Dedifferentiated amniotic fluid mesenchymal stem cell (primary cell): ENCODE results near the gene ARL11.
"Not testable (repeated sequence)": the region's sequence is repeated elsewhere in the genome, so short reads cannot be mapped to it uniquely, and the experiment has no call there.

ENCODE experiments used
- DNase-seq: peaks from one replicate; pipeline ENCODE4 v3.0.0-alpha.2; 2016; ENCODE audit errors: extremely low spot score

The ARL11 gene

DNA sequence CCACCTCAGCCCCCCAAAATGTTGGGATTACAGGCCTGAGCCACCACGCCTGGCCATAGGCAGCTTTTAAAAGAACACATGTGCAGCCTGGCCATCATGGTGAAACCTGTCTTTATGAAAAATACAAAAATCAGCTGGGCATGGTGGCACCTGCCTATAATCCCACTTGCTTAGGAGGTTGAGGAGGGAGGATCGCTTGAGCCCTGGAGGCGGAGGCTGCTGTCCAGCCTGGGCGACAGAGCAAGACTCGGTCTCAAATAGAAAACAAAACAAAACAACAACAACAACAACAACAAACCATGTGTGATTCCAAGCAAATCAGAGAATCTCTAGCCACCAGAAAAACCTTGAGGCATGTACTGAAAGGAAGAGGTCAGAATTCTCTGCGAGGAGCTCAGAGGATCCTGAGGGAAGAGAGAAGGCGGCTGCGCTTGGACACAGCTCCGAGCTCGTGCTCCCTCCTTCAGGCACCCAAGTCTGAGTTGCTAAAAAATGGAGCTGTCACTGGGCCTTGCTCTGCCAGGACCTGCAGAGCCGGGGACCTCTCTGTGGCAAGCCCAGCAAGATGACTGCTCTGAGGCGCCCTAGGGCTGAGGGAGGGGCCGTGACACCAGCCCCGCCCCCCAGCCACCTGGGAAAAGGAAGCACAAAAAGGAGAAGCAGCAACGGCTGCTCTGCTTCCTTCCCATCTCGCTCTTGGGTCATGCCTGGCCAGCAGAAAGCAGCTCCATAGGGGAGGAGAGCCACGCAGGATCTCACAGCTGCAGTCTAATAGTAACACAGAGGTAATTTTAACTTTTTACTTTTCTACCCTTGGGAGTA lies at the start of gene ARL11:
ARL11 (plus strand) TSS at position 677 of the 822 bp plus-strand sequence. CDS start 1,941 bp downstream, outside the sequence.
- DNase-seq, result no peak

DNA sequence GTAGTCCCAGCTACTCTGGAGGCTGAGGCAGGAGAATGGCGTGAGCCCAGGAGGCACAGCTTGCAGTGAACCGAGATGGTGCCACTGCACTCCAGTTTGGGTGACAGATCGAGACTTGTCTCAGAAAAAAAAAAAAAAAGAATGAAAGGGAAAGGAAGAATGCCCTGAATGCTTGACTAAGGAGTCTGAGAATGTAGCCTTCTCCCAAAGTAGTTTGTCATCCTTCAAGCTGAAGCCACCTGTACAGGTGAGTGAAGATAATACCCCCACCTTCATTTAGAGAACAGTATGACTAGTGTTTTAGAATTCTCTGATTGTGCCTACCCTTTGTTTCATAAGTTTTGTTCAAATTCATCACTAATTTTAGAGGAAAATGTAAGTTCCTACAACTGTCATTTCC lies 48.8 kb upstream of the ARL11 start:
- DNase-seq, result no peak

DNA sequence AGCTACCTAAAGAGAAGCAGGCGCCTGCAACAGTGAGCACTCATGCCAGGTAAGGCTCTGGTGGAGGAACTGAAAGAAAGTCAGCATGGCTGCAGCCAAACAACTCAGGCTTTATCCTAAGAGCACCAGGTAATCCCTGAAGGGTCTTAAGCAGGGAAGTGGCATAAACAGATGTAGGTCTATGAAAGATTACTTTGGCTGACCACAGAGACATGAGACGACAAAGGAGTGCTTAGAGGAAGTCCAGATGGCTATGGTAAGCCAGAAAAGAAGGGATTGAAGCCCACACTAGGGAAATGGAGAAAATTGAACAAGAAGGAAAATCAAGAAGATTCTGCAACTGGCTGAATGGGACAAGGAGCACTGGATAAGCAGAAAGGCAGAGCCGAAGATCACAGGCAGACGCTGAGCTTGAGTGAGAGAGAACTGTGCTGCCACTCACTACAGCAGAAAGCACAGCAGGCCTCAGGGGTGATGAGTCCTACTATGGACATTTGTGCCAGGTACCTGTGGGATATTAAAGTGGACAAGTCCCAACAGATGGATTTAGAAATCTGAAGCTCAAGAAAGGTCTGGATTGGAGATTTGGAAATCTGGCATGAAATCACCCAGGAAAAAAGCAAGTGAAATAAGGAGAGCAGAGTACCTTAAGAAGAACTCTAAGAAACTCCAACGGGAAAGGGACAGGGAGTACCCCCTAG lies 47.2 kb upstream of the ARL11 start:
- no peak for DNase-seq

DNA sequence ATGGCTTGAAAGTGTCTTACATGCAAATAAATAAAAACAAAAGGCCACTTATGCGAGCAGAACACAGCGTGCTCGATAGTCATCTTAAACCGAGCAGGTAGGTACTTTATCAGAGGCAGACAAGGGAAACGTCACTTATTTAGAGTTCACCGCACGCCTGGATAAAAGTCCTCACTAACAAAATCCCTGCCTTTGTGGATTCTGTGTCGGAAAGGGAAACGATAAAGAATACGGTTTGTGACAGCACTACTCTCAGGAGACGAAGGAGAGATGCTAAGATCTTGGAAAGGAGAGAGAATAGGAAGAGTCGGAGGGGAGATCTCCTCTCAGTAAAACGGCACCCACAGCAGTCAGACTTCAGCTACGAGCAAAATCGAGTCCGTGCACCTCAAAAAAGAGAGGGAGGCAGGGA lies 43.5 kb upstream of the ARL11 start:
- DNase-seq, result no peak

DNA sequence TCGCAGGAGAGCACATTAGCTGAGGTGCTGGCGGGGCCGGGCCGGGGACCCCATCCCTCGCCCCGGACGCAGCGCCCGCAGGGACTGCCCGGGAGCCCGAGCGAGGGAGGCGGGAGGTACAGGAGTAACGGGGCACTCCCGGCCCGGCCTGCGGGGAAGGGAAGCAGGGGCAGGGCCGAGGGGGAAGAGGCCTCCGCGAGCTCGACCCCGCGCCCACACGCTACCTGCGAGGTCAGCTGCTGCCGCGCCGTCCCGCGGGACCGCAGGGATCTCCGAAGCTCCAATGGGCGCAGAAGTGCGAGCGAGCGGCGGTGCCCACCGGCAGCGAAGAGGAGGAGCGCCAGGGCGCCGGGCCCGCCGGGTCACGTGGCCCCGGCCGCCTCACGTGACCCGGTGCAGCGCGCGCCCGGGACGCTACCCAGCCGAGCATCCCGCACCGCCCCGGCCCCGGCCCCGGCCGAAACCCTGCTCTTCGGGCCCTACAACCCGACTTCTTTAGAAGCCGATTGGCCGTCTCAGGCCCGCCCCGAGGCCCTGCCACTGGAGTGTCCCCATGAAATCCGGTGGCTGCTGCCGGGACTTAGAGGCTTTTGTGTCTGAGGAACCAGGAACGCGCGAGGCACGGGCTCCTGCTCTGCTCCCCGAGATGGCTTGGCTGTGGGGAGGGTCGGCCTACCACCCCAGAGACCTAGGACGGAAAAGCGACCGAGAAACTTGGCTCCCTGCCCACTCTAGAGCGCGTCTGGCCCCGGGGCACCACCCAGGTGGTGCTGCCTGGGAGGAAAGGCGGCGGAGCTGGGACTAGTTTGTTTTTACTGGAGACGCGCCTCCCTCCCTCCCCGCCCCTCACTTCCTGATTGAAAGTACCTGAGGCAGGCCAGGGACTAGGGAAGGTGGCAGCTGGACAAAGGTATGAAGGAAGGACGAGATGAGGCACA lies 42.8 kb upstream of the ARL11 start, which contains the start of gene RCBTB1:
RCBTB1 (minus strand) TSS at position 339 of the 938 bp plus-strand sequence. CDS start 18,279 bp downstream, outside the sequence.
- peak; percentile 37 for DNase-seq

DNA sequence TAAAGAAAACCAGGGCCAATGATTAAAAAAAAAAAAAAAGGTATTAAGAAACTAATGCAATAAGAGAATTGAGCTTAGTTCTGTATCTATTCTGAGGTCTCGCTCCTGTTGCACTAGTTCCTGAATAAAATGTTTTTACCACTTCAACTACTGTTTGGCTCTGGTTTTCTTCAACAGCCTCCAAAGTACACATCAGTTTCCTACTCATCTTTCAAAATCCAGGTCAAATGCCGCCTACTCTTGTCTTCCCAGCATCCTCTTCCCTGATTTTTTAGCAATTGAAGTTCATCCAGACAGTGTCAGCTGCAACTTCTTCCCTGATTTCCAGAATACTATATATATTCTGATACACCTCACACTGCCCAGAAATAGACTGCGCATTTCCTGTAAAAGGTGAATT lies 41.6 kb upstream of the ARL11 start:
- DNase-seq, result no peak

DNA sequence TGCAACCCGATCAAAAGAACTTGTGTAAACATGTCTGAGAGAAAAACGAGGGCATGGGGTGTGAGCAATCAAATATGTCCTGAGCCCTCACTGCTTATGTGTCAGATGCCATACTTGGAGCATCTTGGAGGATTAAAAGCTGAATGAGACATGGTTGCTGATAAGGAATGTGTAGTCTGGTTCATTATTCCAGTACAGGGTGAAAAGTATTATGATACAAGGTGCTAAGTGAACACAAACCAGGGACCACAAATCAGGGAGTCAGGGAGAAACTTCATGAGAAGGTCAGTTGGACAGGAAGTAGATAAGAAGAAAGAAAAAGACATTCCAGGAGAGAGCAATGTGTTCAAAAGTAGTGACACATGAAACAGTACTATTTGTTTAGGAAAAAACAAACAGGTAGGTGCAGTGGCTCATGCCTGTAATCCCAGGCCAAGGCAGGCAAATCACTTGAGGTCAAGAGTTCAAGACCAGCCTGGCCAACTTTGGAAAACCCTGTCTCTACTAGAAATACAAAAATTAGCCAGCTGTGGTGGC lies 40.9 kb upstream of the ARL11 start:
- no peak for DNase-seq

DNA sequence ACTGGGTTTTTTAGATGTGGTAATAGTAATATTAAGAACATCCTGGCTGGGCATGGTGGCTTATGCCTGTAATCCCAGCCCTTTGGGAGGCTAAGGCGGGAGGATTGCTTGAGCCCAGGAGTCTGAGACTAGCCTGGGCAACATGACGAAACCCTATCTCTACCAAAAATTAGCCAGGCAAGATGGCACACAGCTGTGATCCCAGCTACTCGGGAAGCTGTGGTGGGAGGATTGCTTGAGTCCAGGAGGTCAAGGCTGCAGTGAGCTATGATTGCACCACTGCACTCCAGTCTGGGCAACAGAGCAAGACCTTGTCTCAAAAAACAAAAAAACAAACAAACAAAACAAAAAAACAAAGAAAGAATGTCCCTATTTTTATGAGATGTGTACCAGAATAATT lies 37.6 kb upstream of the ARL11 start:
- not testable (repeated sequence) for DNase-seq

DNA sequence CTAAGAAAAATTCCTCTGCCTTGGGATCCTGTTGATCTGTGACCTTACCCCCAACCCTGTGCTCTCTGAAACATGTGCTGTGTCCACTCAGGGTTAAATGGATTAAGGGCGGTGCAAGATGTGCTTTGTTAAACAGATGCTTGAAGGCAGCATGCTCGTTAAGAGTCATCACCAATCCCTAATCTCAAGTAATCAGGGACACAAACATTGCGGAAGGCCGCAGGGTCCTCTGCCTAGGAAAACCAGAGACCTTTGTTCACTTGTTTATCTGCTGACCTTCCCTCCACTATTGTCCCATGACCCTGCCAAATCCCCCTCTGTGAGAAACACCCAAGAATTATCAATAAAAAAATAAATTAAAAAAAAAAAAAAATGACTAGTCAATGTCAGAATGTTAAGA lies 34.4 kb upstream of the ARL11 start:
- not testable (repeated sequence) for DNase-seq

DNA sequence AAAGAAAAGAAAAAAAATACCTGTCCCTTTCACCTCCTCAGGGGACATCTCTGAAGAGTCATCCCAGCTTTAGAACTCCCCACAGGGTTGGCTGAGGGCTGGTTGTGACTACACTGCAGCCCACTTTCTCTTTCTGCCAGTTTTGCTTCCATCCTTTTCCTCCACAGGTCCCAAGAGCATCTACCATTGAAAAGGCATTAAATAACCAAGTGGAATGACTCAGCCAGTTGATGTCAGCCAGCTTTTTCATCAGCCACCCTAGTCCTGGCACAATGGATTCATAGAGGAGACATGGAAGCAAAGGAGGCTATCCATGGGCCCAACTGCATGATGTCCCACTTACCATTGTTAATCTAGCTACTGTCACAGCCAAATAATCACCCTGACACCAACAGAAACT lies 33.7 kb upstream of the ARL11 start:
- no peak for DNase-seq

DNA sequence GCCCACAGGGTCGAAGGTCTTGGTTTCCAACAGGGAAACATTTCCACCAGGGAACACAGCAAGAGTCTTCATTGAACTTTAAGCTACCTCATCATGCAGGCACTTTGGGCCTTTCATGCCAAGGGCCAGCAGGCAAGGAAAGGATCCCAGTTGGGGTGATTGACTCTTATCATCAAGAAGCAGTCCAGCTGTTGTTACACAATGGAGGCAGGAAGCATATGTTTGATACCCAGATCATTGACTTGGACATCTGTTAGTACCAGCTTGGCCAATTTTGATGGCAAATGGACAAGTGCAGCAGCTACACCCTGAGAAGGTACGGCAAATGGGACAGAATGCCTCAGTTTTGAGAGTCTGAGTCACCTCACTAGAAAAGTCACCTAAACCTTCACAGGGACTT lies 32.1 kb upstream of the ARL11 start:
- DNase-seq, result no peak

DNA sequence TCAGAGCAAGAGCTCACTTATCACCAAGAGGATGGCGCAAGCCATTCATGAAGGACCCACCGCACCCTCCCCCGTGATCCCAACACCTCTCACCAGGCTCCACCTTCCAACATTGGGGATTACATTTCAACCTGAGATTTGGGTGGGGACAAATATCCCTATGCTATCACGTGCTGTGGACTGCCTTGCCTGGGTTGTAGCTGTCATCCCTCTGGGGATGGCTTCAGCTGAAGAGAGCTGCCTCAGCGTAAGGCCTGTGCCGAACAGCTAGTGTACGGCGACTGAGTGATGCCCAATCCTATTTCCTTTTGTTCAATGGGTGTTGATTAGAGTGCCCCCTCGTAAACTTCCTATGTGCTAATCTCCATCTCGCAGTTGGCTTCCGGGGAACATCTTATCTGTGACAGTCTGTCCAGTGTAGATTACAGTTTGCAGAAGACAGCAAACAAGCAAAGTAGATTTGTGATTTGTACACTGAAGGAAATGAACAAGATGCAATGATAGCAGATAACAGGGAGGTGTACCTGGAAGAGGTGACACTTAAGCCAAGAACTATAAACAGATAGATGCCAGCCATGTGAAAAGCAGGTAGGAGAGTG lies 31.2 kb upstream of the ARL11 start:
- no peak for DNase-seq

DNA sequence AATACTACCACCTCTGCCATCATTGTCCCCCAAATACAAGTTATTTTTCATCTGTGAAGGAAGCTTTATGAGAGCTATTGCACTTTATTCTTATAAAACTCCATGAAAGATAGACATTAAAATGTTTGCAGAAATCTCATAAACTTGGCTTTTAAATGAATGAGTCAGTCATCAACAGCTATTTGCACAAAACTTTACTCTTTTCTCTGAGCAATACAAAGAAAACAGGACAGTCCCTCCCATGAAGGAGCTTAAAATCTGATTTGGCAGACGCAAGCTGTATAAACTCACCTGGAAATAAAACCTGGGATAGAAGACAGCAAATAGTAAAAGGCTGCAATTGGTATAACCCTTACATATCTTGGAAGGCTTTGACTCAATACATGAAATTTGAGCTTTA lies 26.3 kb upstream of the ARL11 start:
- DNase-seq, result no peak

DNA sequence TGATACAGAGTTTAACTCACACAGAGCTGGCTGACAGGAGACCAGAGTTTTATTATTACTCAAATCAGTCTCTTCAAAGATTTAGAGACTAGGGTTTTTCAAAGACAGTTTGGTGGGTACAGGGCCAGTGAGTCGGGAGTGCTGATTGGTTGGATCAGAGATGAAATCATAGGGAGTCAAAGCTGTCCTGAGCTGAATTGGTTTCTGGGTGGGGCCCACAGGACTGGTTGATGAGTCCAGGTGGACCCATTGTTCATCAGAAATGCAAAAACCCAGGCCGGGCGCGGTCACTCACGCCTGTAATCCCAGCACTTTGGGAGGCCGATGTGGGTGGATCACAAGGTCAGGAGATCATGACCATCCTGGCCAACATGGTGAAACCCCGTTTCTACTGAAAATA lies 25.7 kb upstream of the ARL11 start:
- not testable (repeated sequence) for DNase-seq

DNA sequence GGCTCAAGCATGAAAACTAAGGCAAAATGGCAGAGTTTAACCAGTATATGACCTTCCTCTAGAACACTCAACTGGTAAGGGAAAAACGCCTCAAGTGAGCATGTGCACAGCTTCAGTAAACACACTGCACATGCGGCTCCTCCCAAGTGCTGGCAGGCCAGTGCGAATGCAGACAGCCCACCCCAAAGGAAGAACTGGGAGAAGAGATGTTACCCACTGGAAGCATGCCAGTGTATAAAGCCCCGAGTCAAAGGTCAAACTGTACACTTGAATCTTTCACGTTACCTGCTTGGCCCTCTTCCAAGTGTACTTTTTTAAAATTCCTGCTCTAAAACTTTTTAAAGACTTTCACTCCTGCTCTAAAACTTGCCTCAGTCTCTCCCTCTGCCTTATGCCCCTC lies 23.7 kb upstream of the ARL11 start:
- DNase-seq, result no peak

DNA sequence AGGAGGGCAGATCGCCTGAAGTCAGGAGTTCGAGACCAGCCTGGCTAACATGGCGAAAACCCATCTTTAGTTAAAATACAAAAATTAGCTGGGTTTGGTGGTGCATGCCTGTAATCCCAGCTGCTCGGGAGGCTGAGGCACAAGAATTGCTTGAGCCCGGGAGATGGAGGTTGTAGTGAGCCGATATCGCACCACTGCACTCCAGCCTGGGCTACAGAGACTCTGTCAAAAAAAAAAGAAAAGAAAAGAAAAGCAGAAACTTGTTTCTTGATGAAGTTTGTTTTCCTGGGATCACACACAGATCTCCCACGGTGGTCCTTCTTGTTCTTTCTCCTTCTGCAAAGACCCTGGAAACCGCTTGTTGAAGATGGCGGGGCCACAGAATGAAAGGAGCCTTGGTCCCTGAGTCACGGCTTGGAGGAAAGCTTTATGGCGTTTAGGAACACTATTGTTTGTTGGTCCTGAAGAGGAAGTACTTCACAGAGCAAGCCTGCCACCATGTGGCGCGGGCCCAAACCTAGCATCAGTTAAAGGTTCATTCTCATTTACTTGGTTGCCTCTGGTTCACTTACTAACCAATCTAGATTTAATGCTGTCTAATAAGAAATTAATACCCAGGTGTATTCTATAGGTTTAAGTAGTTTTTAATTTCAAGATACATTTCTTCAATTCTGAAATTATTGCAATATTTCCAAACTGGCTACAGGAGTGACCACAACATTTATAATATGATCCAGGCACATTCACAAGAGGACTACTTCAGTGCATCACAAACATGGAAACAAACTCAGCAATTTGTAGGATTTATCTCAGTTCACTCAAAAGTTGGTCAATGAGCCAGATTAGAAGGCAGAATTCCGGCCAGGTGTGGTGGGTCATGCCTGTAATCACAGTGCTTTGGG lies 21.3 kb upstream of the ARL11 start:
- peak; percentile 95 for DNase-seq

DNA sequence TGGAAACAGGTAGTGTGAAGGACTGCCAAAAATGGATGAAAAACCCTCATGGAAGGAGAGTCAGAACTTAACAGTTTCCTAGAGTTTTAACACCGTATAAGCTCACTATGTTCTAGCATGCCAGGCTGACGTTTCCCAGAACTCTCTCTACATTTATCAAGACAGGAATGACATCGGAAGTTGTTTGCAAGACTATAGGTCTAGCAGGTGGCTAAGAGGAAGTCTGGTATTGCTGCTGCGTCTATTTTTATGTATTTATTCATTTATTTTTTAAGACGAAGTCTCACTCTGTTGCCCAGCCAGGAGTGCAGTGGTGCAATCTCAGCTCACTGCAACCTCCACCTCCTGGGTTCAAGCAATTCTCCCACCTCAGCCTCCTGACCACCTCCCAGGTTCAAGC lies 20.5 kb upstream of the ARL11 start:
- no peak for DNase-seq

DNA sequence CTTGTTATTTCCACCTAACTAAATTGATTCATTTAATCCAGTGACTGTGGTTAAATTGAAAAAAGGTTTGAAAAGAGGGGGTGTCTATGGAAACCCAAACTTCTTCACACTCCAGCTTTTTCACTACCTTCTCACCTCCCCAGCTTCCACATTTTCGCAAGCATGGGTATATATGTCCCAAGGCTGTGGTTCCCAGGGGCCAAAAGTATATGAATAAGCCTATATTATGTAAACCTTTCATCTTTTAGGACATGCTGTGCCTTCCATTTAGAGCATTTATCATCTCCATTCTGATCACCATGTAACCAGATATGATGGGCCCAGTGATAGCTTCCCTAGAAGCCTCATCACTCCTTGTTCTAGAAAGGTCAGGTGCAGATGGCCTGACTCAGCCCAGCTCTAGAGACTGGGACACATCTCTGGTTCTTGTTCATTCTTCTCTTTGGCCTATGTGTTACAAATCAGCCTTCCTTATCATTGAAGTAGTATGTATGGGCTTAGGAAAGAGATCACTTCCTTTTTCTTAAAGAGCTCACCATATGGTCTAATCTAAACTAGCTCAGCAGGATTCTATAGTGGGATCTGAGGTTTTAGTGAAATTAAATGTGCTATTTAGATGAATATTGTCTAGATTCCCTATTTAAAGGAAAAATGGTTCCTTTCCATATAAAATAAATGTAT lies 19.5 kb upstream of the ARL11 start:
- DNase-seq, result no peak

DNA sequence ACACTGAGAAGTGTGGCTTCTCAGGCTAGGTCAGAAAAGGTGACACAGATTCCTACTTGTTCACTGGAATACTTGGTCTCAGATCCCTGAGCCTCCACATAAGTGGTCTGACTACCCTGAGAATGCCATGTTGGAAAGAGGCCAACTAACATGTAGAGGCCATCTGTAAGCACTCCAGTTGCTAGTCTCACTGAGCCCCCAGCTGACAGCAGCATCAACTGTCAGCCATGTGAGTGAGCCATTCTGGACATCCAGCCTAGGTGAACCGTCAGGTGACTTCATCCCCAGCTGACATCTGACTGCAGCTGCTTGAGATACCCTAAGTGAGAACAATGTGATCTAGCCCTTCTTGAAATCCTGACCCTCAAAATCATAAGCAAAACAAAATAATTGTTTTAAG lies 18.1 kb upstream of the ARL11 start:
- DNase-seq, result no peak

DNA sequence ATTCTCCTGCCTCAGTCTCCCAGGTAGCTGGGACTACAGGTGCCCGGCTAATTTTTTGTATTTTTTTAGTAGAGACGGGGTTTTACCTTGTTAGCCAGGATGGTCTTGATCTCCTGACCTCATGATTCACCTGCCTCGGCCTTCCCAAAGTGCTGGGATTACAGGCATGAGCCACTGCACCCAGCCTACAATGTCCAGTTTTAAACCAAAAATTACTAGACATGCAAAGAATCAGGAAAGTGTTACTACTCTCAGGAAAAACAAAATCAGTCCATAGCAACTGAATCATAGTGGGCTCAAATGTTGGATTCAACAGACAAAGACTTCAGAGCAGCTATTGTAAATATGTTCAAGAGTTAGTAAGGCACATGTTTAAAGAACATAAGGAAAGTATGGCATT lies 16.3 kb upstream of the ARL11 start:
- not testable (repeated sequence) for DNase-seq
